ENCODE data around the gene FUT3.

DNA sequence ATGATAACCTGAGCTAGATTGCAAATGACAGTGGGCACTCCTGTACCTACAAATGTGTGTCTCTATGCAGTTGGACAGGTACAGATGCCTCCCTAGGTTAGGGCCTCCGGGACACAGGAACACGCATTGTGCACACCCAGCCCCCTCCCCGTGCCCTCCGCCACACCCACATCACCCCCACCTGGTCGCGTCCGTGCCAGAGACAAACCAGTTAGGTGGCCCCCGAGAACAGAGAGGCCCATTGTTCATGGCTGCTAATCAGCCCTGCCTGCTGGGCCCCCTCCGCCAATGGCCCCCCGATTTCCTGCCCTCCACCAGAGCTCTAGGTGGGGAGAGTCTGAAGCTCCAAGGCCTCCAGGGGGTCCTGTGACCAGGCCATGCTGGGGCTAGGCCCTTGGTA, 32.7 kb downstream of the FUT3 start:
- no peak for TF ChIP-seq EZH2 (IDR thresholded peaks at IDR 0.05; ENCODE audit: low read length)
- TF ChIP-seq, protein P1, sequence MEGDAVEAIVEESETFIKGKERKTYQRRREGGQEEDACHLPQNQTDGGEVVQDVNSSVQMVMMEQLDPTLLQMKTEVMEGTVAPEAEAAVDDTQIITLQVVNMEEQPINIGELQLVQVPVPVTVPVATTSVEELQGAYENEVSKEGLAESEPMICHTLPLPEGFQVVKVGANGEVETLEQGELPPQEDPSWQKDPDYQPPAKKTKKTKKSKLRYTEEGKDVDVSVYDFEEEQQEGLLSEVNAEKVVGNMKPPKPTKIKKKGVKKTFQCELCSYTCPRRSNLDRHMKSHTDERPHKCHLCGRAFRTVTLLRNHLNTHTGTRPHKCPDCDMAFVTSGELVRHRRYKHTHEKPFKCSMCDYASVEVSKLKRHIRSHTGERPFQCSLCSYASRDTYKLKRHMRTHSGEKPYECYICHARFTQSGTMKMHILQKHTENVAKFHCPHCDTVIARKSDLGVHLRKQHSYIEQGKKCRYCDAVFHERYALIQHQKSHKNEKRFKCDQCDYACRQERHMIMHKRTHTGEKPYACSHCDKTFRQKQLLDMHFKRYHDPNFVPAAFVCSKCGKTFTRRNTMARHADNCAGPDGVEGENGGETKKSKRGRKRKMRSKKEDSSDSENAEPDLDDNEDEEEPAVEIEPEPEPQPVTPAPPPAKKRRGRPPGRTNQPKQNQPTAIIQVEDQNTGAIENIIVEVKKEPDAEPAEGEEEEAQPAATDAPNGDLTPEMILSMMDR (optimal IDR thresholded peaks at IDR 0.05 in 1 of 3, IDR thresholded peaks at IDR 0.05 in 1 of 3, conservative IDR thresholded peaks at IDR 0.05 in 1 of 3; ENCODE audit: extremely low read depth in 1 of 3, insufficient read depth in 2 of 3, low read length in 3 of 3) = no peak

Measured in keratinocyte (primary cell).